ENCODE data around the gene R3HDML. TPM values are rescaled to one million over a fixed set of nuclear protein-coding genes. Genes with fewer than 3 reads are reported as not detected.
A peak's percentile ranks its signal among the peaks of the same experiment; 100 is the strongest.

Gene R3HDML
- total and polyA plus RNA-seq, 2 of the 13 experiments (the other 11 are each of a cell fraction or from before 2014, with no cell fraction given), result not detected

DNA sequence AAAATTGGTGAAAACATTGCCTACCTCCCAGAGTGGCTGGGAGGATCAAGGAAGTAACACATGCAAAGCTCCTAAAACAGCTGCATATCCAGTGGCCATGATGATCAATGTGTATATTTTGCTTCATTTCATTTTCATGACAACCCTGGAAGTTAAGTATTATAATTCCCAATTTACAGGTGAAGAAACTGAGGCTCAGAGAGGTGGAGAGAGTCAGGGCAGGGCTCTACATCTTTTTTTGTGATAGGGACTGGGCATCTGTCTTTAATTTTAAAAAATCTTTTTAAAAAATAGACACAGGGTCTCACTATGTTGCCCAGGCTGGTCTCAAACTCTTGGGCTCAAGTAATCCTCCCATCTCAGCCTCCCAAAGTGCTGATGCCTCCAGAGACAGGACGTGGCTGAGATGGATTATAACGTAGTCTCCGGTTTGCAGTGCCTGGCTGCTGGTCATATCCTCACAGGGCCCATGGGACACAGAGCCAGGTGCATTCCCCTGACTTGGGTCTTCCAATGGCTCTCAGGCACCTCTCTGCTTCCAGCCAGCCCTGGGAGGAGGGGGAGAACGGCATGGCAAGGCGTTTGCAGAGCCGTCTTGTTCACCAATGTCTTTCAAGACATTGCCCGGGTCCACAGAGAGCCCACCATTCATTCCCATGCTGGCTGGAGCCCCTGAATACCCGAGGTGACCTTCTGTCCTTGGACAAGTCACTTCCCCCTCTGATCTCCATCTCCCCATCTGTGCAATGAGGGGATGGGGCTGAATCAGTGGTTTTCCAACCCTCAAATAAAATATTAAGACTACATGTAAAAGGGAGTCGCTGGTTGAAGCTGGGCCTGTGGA is 57.0 kb downstream of the R3HDML start (continued):
- TF ChIP-seq, protein P1, sequence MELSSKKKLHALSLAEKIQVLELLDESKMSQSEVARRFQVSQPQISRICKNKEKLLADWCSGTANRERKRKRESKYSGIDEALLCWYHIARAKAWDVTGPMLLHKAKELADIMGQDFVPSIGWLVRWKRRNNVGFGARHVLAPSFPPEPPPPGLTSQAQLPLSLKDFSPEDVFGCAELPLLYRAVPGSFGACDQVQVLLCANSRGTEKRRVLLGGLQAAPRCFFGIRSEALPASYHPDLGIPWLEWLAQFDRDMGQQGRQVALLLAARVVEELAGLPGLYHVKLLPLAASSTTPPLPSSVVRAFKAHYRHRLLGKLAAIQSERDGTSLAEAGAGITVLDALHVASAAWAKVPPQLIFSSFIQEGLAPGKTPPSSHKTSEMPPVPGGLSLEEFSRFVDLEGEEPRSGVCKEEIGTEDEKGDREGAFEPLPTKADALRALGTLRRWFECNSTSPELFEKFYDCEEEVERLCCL (CRISPR knock-in tag; IDR thresholded peaks at IDR 0.05; ENCODE audit: borderline replicate concordance), result 0 out of 2 replicates have a peak, but pooled peaks have one; percentile 16
- TF ChIP-seq ZNF747 (CRISPR knock-in tag; IDR thresholded peaks at IDR 0.05; ENCODE audit: borderline replicate concordance), result no peak
- TF ChIP-seq REXO4 (CRISPR knock-in tag; IDR thresholded peaks at IDR 0.05; ENCODE audit: borderline replicate concordance), result no peak
- peak; percentile 49; the same call in 1 of the 2 replicates for TF ChIP-seq ZNF30 (CRISPR knock-in tag; IDR thresholded peaks at IDR 0.05)
- TF ChIP-seq, protein P2, sequence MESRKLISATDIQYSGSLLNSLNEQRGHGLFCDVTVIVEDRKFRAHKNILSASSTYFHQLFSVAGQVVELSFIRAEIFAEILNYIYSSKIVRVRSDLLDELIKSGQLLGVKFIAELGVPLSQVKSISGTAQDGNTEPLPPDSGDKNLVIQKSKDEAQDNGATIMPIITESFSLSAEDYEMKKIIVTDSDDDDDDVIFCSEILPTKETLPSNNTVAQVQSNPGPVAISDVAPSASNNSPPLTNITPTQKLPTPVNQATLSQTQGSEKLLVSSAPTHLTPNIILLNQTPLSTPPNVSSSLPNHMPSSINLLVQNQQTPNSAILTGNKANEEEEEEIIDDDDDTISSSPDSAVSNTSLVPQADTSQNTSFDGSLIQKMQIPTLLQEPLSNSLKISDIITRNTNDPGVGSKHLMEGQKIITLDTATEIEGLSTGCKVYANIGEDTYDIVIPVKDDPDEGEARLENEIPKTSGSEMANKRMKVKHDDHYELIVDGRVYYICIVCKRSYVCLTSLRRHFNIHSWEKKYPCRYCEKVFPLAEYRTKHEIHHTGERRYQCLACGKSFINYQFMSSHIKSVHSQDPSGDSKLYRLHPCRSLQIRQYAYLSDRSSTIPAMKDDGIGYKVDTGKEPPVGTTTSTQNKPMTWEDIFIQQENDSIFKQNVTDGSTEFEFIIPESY (CRISPR knock-in tag; IDR thresholded peaks at IDR 0.05), result 0 out of 2 replicates have a peak, but pooled peaks have one; percentile 24
- no peak for TF ChIP-seq ZZZ3 (CRISPR knock-in tag; IDR thresholded peaks at IDR 0.05; ENCODE audit: borderline replicate concordance)
- no peak for TF ChIP-seq NR2F6 (IDR thresholded peaks at IDR 0.05)
- TF ChIP-seq NR2F6 (CRISPR knock-in tag; IDR thresholded peaks at IDR 0.05), result no peak
- TF ChIP-seq SOX5 (CRISPR knock-in tag; IDR thresholded peaks at IDR 0.05; ENCODE audit: borderline replicate concordance), result no peak
- 0 out of 2 replicates have a peak, but pooled peaks have one; percentile 14 for TF ChIP-seq ZNF777 (CRISPR knock-in tag; IDR thresholded peaks at IDR 0.05)
- no peak for TF ChIP-seq ZBTB7B (CRISPR knock-in tag; IDR thresholded peaks at IDR 0.05)
- TF ChIP-seq, protein P3, sequence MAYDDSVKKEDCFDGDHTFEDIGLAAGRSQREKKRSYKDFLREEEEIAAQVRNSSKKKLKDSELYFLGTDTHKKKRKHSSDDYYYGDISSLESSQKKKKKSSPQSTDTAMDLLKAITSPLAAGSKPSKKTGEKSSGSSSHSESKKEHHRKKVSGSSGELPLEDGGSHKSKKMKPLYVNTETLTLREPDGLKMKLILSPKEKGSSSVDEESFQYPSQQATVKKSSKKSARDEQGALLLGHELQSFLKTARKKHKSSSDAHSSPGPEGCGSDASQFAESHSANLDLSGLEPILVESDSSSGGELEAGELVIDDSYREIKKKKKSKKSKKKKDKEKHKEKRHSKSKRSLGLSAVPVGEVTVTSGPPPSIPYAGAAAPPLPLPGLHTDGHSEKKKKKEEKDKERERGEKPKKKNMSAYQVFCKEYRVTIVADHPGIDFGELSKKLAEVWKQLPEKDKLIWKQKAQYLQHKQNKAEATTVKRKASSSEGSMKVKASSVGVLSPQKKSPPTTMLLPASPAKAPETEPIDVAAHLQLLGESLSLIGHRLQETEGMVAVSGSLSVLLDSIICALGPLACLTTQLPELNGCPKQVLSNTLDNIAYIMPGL (CRISPR knock-in tag; IDR thresholded peaks at IDR 0.05; ENCODE audit: borderline replicate concordance in 1 of 2, low read depth in 1 of 2), result 0 out of 4 replicates have a peak, but pooled peaks of 1 of the 2 experiments have one; percentile 9
- TF ChIP-seq, protein P4, sequence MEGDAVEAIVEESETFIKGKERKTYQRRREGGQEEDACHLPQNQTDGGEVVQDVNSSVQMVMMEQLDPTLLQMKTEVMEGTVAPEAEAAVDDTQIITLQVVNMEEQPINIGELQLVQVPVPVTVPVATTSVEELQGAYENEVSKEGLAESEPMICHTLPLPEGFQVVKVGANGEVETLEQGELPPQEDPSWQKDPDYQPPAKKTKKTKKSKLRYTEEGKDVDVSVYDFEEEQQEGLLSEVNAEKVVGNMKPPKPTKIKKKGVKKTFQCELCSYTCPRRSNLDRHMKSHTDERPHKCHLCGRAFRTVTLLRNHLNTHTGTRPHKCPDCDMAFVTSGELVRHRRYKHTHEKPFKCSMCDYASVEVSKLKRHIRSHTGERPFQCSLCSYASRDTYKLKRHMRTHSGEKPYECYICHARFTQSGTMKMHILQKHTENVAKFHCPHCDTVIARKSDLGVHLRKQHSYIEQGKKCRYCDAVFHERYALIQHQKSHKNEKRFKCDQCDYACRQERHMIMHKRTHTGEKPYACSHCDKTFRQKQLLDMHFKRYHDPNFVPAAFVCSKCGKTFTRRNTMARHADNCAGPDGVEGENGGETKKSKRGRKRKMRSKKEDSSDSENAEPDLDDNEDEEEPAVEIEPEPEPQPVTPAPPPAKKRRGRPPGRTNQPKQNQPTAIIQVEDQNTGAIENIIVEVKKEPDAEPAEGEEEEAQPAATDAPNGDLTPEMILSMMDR (CRISPR knock-in tag; IDR thresholded peaks at IDR 0.05), result no peak
- TF ChIP-seq ZNF761 (CRISPR knock-in tag; conservative IDR thresholded peaks at IDR 0.05), result 0 out of 2 replicates have a peak, but pooled peaks have one; percentile 27
- TF ChIP-seq DMAP1 (CRISPR knock-in tag; IDR thresholded peaks at IDR 0.05), result no peak
- no peak for TF ChIP-seq DNMT1 (CRISPR knock-in tag; IDR thresholded peaks at IDR 0.05)
- TF ChIP-seq, protein P5, sequence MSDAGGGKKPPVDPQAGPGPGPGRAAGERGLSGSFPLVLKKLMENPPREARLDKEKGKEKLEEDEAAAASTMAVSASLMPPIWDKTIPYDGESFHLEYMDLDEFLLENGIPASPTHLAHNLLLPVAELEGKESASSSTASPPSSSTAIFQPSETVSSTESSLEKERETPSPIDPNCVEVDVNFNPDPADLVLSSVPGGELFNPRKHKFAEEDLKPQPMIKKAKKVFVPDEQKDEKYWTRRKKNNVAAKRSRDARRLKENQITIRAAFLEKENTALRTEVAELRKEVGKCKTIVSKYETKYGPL (CRISPR knock-in tag; IDR thresholded peaks at IDR 0.05), result no peak
- no peak for TF ChIP-seq ZNF207 (IDR thresholded peaks at IDR 0.05; ENCODE audit: borderline replicate concordance)
- TF ChIP-seq SCMH1 (CRISPR knock-in tag; IDR thresholded peaks at IDR 0.05; ENCODE audit: borderline replicate concordance), result no peak
- TF ChIP-seq CENPX (CRISPR knock-in tag; IDR thresholded peaks at IDR 0.05), result no peak

Data from HepG2 (cell line).